SK-N-SH (cell line): Measurements from ENCODE around the gene EML1.

Source experiments
- CHD2 ChIP-seq: fragments of 150-350 bp; IDR thresholded peaks from 2 replicates; pipeline ENCODE4 v1.6.1; 2018; ENCODE audit warnings: low read length; ENCODE audit not compliant: partially characterized antibody
- EZH2phosphoT487 ChIP-seq: fragments of 200-600 bp; sonication (generic); IDR thresholded peaks from 2 replicates; pipeline ENCODE4 v1.6.1; 2017; ENCODE audit warnings: low read depth, mixed run types, mild to moderate bottlenecking, antibody characterized with exemption, moderate library complexity, borderline replicate concordance
- NRF1 ChIP-seq: IDR thresholded peaks from 2 replicates; pipeline ENCODE4 v1.6.1; 2012; ENCODE audit warnings: low read depth, mild to moderate bottlenecking, low read length
- POLR2AphosphoS5 ChIP-seq: IDR thresholded peaks from 2 replicates; pipeline ENCODE4 v1.6.1; 2012; ENCODE audit warnings: low read depth, low read length
- RAD21 ChIP-seq: IDR thresholded peaks from 2 replicates; pipeline ENCODE4 v1.6.1; 2012; ENCODE audit warnings: mild to moderate bottlenecking, low read length
- SIN3A ChIP-seq: IDR thresholded peaks from 2 replicates; pipeline ENCODE4 v1.6.1; 2012; ENCODE audit warnings: low read depth, mild to moderate bottlenecking, low read length, moderate library complexity, borderline replicate concordance
- TEAD4 ChIP-seq: IDR thresholded peaks from 2 replicates; pipeline ENCODE4 v1.4.0; 2012; ENCODE audit warnings: mild to moderate bottlenecking, borderline replicate concordance; ENCODE audit not compliant: insufficient read depth
- TF ChIP-seq, protein P1 (sequence below): fragments of 200-600 bp; sonication (generic); IDR thresholded peaks from 2 replicates; pipeline ENCODE4 v1.6.1; 2017; ENCODE audit warnings: antibody characterized with exemption, mild to moderate bottlenecking, moderate library complexity
- TF ChIP-seq, protein P2 (sequence below): IDR thresholded peaks from 2 replicates; pipeline ENCODE4 v1.4.0; 2012; ENCODE audit warnings: low read depth, borderline replicate concordance
- TF ChIP-seq, protein P3 (sequence below): fragments of 150-350 bp; IDR thresholded peaks from 2 replicates; pipeline ENCODE4 v1.6.1; 2016; ENCODE audit warnings: mild to moderate bottlenecking, low read depth, low read length
- TF ChIP-seq, protein P4 (sequence below): fragments of 150-350 bp; IDR thresholded peaks from 2 replicates; pipeline ENCODE4 v1.6.1; 2017; ENCODE audit warnings: antibody characterized with exemption, low read length, low read depth, borderline replicate concordance

DNA sequence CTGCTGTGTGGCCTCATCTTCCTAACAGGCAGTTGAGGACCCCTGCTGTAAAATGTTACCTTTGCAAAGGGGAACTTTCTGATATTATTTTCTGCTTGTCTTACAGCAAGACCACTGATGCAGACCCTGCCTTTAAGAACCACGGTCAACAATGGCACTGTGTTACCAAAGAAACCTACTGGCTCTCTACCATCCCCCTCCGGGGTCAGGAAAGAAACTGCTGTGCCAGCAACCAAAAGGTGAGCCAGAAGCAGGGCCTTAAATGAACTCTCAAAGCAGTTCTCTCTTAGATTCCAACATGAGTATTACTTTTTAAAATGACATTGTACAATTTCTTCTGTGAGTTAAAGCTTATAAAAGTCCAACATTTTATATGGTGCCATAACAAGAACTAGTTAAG is 72.2 kb downstream of the EML1 start:
- TF ChIP-seq RAD21, result no peak
- TF ChIP-seq, protein P1, sequence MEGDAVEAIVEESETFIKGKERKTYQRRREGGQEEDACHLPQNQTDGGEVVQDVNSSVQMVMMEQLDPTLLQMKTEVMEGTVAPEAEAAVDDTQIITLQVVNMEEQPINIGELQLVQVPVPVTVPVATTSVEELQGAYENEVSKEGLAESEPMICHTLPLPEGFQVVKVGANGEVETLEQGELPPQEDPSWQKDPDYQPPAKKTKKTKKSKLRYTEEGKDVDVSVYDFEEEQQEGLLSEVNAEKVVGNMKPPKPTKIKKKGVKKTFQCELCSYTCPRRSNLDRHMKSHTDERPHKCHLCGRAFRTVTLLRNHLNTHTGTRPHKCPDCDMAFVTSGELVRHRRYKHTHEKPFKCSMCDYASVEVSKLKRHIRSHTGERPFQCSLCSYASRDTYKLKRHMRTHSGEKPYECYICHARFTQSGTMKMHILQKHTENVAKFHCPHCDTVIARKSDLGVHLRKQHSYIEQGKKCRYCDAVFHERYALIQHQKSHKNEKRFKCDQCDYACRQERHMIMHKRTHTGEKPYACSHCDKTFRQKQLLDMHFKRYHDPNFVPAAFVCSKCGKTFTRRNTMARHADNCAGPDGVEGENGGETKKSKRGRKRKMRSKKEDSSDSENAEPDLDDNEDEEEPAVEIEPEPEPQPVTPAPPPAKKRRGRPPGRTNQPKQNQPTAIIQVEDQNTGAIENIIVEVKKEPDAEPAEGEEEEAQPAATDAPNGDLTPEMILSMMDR, result no peak
- TF ChIP-seq CHD2, result no peak
- TF ChIP-seq NRF1, result no peak
- TF ChIP-seq TEAD4, result no peak
- TF ChIP-seq, protein P2, sequence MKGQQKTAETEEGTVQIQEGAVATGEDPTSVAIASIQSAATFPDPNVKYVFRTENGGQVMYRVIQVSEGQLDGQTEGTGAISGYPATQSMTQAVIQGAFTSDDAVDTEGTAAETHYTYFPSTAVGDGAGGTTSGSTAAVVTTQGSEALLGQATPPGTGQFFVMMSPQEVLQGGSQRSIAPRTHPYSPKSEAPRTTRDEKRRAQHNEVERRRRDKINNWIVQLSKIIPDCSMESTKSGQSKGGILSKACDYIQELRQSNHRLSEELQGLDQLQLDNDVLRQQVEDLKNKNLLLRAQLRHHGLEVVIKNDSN, result no peak
- TF ChIP-seq, protein P3, sequence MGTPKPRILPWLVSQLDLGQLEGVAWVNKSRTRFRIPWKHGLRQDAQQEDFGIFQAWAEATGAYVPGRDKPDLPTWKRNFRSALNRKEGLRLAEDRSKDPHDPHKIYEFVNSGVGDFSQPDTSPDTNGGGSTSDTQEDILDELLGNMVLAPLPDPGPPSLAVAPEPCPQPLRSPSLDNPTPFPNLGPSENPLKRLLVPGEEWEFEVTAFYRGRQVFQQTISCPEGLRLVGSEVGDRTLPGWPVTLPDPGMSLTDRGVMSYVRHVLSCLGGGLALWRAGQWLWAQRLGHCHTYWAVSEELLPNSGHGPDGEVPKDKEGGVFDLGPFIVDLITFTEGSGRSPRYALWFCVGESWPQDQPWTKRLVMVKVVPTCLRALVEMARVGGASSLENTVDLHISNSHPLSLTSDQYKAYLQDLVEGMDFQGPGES, result no peak
- TF ChIP-seq, protein P4, sequence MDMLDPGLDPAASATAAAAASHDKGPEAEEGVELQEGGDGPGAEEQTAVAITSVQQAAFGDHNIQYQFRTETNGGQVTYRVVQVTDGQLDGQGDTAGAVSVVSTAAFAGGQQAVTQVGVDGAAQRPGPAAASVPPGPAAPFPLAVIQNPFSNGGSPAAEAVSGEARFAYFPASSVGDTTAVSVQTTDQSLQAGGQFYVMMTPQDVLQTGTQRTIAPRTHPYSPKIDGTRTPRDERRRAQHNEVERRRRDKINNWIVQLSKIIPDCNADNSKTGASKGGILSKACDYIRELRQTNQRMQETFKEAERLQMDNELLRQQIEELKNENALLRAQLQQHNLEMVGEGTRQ, result no peak
- no peak for TF ChIP-seq SIN3A
- TF ChIP-seq EZH2phosphoT487, result no peak
- no peak for TF ChIP-seq POLR2AphosphoS5
